Measurements from ENCODE around the gene ST8SIA4. TPM values are rescaled to one million over a fixed set of nuclear protein-coding genes. Genes with fewer than 3 reads are reported as not detected.

The ST8SIA4 gene
- total and polyA plus RNA-seq, 7 donors: 0.27 to 2.5 (median 0.77) TPM

DNA sequence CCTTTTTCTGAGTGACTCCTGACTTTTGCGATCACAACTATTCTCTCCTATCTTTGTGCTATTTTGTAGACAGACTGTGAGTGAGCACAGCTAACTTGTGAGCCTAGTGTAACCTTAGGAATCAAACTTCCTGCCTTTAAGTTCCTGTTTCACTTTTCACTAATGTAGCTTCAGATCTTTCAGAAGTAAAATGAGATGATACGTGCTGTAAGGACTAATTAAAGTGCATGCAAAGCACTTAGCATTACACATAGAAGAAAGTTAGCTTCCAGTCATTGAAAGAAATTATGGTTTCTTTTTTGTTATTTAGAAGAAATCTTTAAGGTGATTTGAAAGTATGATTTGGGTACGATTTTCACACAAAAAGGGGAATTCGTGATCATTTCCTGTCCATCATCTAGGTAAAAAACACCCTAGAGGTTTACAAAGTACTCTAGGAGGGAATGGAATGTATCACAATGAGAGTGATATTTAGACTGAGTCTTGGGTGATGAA is 122.7 kb downstream of the ST8SIA4 start:
- no peak for DNase-seq
- 72 to 79% (median 76%) methylated on average over 4 of the region's 4 CpGs for WGBS, 3 donors
- Histone ChIP-seq H3K27me3 (ENCODE audit: insufficient read depth in 3 of 3, low read length in 2 of 3) (no peaks in the 10 kb centered on the region), H3K4me1 (no peaks in the 10 kb centered on the region), H3K27ac (no peak overlapping the region), H3K4me3 (no peak overlapping the region), H3K9me3 (no peaks in the 10 kb centered on the region), H3K36me3 (ENCODE audit: insufficient read depth in 1 of 2, low read depth in 1 of 2) (no peaks in the 10 kb centered on the region)
- intact Hi-C loops (cut with DNase I): no loop called here
- no peak for ATAC-seq
- TF ChIP-seq, protein P1, sequence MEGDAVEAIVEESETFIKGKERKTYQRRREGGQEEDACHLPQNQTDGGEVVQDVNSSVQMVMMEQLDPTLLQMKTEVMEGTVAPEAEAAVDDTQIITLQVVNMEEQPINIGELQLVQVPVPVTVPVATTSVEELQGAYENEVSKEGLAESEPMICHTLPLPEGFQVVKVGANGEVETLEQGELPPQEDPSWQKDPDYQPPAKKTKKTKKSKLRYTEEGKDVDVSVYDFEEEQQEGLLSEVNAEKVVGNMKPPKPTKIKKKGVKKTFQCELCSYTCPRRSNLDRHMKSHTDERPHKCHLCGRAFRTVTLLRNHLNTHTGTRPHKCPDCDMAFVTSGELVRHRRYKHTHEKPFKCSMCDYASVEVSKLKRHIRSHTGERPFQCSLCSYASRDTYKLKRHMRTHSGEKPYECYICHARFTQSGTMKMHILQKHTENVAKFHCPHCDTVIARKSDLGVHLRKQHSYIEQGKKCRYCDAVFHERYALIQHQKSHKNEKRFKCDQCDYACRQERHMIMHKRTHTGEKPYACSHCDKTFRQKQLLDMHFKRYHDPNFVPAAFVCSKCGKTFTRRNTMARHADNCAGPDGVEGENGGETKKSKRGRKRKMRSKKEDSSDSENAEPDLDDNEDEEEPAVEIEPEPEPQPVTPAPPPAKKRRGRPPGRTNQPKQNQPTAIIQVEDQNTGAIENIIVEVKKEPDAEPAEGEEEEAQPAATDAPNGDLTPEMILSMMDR (IDR thresholded peaks at IDR 0.05): no peak

DNA sequence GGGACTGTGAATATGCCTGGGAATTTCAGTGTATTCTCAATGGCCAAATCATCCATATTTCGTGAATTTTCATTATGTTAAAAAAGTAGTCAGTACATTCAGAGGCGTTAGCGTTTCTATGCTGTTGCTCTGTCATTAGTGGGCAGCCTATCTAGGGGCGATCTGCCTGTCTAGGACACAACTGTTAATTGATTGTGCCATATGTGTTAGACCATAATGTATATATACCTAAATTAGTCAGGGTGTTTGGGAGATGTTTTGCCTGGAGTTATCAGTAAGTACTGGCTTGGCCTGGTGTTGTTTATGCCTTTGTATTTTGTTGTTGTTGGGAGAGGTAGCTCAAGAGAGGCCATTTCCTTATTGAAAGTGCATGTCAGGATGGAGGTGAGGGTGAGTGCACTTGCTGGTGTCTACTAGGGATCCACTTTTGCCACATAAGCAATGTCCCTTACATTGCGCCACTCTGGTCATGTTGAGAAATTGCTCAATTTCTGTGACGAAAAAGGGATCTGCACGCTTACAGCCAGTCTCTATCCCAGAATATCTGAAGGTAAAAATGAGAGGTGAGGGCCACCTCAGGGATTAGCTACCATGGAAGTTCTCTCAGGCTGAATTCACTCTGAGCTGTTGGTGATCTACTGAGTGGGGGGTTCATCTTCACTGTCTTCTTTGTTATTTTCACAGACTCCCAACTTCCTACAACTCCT is 123.3 kb downstream of the ST8SIA4 start:
- intact Hi-C loops (cut with DNase I): no loop called here
- TF ChIP-seq, protein P1 (IDR thresholded peaks at IDR 0.05): no peak
- no peak overlapping the region for H3K4me3 ChIP-seq
- no peak for ATAC-seq
- no peaks in the 10 kb centered on the region for H3K4me1 ChIP-seq
- no peaks in the 10 kb centered on the region for H3K36me3 ChIP-seq (ENCODE audit: insufficient read depth in 1 of 2, low read depth in 1 of 2)
- no peaks in the 10 kb centered on the region for H3K9me3 ChIP-seq
- DNase-seq: no peak
- no peak overlapping the region for H3K27ac ChIP-seq
- WGBS, 3 donors: 92 to 94% (median 94%) methylated on average over 7 of the region's 7 CpGs
- no peaks in the 10 kb centered on the region for H3K27me3 ChIP-seq (ENCODE audit: insufficient read depth in 3 of 3, low read length in 2 of 3)

DNA sequence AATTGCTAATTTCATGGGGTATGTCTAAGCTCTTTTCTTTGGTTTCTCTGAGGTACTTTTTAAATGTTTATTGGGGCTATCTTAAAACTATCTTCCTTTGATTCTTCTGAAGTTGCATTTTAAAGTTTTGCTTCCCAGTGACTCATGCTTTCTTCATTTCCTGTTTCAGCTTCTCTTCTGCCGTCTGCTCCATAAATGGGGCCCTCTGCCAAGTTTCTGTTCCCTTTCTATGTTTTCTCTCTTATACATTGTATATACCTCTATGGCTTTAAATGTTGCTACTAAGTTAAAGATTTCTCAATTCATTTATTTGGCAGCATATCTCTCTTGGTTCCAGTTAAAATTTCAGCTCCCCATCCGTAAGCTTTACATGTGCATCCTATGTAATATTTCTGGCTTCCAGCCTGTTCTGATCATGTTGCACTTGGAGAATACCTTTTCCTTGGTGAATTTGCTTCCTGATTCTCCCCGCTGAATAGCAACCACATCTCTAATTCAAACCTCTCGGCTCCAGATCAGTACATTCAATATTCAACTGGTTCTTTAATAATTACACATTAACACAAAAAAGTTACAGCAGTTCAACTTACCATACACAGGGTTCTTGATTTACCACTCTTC is 125.3 kb downstream of the ST8SIA4 start:
- intact Hi-C loops (cut with DNase I): no loop called here
- TF ChIP-seq, protein P1 (IDR thresholded peaks at IDR 0.05): no peak
- 44 to 45% (median 44%) methylated on average over 4 of the region's 4 CpGs for WGBS, 3 donors
- no peaks in the 10 kb centered on the region for H3K36me3 ChIP-seq (ENCODE audit: insufficient read depth in 1 of 2, low read depth in 1 of 2)
- no peaks in the 10 kb centered on the region for H3K27me3 ChIP-seq (ENCODE audit: insufficient read depth in 3 of 3, low read length in 2 of 3)
- no peaks in the 10 kb centered on the region for H3K4me1 ChIP-seq
- ATAC-seq: no peak
- H3K27ac ChIP-seq: no peak overlapping the region
- no peak overlapping the region for H3K4me3 ChIP-seq
- no peaks in the 10 kb centered on the region for H3K9me3 ChIP-seq
- no peak for DNase-seq

DNA sequence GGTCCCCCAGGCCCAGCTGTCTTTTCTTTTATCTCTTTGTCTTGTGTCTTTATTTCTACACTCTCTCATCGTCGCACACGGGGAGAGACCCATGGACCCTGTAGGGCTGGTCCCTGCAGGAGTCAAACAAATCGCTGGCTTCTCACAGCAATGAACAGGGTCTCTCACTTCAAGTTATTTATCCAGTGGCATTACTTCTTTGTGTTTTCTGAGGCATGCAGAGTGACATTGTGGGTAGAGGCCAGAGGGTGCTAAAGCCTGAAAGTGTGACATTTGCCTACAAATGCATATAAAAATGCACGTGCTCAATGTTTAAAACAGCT is 127.6 kb downstream of the ST8SIA4 start:
- Histone ChIP-seq H3K36me3 (ENCODE audit: insufficient read depth in 1 of 2, low read depth in 1 of 2) (no peaks in the 10 kb centered on the region), H3K4me3 (no peak overlapping the region), H3K27ac (no peak overlapping the region), H3K9me3 (no peaks in the 10 kb centered on the region), H3K27me3 (ENCODE audit: insufficient read depth in 3 of 3, low read length in 2 of 3) (no peaks in the 10 kb centered on the region), H3K4me1 (no peaks in the 10 kb centered on the region)
- DNase-seq (no peak), ATAC-seq (no peak)
- WGBS, 3 donors: 90 to 96% (median 95%) methylated on average over 5 of the region's 5 CpGs
- intact Hi-C loops (cut with DNase I): no loop called here
- TF ChIP-seq, protein P1 (IDR thresholded peaks at IDR 0.05): no peak

All from psoas muscle (tissue), 8 donors.